ENCODE data around the gene PTPN14. TPM values are rescaled to one million over a fixed set of nuclear protein-coding genes. Genes with fewer than 3 reads are reported as not detected.

The PTPN14 gene
- total RNA-seq, 1 donor from 2014 or later: 46.2 TPM

DNA sequence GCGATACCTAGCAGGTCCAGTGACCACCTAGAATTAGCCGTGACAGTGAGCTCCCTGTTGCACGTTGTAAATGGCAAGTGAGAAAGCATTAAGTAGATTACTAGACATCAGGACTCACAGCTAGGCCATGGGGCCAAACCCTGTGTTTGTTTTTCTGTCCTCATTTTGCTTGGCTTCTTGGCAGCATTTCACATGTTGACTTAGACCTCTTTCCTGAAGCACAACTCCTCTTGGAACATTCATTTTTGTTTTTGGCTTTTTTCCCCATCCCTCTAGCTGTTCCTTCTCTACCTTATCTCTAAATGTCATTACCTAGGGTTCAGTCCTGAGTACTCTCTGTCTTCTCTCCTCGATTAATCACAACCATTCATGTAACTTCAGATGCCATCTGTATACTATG lies 16.9 kb upstream of the PTPN14 start:
- DNase-seq (ENCODE audit: low spot score): no peak

DNA sequence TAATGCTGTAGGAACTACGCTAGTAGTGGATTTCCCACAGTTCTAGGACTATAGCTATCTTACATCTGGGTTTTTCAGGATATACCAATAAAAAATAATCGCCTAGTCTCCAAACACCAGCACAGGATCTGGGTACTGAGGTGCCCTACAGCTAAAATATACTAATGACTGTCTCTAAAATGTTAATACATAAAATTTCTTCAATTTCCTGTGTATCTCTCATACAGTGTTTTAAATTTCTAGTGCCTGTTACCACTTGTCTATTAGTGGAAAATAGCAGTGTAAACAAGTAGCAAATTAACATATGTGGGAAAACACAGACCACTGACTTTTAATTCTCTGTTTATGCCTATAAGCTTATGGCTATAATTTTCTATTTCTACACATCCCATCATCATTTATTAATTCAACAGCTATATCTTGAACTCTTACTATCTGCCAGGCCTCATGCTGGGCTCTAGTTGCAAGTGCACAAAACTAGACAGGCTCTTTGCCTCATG lies 16.1 kb upstream of the PTPN14 start:
- DNase-seq (ENCODE audit: low spot score): no peak

DNA sequence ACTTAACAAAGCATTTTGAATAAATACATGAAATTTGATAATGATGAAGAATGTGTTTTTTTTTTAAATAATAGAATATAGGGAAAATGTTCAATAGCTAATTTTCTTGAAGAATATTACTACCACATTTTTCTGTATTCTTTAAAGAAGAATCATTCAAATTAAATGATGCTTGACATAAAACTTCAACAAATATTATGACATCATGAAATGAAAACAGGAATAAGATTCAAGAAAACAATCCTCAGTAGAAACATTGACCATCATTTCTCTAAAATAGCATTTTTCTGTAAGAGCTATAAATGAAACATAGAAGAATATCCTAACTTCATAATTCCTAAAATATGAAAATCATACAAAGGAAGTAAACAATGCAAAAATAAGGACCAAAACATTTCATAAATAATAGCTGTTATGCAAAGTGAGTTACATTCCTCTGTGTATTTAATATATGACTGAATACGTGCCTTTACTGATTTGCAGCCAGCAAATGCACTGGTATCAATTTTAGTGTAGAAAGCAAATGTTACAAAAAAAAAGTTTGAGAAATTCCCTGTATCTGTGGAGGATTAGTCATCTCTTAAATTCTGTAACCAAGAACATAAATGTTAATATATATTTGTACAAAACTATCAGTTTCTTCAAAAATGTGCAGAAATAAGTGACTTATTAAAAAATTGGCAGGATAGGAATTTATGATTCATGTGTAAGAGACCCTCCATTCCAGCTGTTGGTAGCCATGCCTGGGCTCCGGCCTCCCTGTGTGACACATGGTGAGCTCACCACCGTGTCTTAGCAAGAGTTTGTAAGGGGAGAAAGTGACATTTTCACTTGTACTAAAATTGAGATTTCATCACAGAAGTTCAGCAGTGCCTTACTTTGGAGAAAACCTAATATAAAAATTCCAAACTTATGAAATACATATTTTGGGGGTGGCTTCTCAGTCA lies 15.0 kb upstream of the PTPN14 start:
- no peak for DNase-seq (ENCODE audit: low spot score)

DNA sequence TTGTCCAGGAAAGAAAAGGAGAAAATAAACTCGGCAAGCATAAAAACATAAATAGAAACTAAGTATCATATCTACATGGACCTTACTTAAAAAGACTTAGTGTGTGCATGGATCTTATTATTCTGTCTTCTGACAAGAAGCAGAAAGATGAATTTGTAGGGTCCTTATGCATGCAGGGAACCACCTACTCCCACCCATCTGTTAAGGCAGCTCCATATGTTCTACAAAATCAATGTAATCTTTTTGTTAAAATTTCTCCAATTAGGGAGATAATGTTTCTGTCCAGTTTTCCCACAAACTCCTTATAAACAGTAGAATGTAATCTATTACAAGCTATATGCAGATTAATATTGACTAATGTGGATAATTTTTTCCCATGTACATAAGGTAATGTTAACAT lies 13.9 kb upstream of the PTPN14 start:
- no peak for DNase-seq (ENCODE audit: low spot score)

DNA sequence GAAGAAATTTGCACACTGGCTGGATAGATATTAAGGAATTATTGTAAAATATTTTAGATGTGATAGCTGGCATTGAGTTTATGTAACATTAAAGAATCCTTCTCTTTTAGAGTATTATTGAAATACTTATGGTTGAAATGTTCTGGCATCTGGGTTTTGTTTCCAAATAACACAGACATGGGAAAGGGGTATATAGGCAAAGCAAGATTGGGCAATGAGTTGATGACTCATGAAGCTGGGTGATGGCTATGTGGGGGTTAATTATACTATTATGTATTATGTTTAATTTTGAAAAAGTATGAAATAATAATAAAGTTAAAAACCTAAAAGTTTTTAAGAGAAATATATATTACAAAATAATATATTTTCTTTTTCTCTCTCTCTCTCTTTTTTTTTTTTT lies 12.5 kb upstream of the PTPN14 start:
- DNase-seq (ENCODE audit: low spot score): no peak

DNA sequence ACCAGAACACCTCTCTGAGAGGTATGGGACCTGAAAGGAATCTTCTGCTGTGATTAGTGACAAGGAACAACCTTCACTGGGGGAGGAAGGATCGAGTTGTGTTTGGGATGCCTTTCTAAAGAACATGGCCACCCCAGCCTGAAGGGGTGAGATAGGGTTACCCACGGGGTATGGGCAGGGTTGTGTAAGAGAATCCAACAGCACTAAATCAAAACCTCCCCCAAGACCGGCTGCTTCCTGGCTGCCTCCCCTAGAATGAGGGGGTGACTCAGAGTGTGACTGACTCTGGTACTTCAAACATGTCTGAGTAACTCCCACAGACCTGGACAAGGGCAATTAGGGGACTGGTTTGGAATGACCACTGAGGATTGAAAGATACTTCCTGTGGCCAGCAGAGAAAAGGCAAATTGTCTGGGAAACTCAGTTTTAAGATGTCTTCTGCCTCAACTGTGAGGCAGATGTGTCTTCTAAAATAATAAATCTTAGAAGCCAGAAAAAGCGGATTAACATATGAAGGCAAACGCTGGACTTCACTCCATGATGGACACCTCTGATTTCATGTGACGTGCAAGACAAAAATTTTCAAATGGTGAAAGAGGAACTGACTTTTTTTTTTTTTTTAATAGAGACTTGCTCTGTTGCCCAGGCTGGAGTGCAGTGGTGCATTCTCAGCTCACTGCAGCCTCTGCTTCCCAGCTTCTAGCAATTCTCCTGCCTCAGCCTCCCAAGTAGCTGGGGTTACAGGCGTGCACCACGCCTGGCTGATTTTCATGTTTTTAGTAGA lies 6.7 kb upstream of the PTPN14 start:
- DNase-seq (ENCODE audit: low spot score): no peak

DNA sequence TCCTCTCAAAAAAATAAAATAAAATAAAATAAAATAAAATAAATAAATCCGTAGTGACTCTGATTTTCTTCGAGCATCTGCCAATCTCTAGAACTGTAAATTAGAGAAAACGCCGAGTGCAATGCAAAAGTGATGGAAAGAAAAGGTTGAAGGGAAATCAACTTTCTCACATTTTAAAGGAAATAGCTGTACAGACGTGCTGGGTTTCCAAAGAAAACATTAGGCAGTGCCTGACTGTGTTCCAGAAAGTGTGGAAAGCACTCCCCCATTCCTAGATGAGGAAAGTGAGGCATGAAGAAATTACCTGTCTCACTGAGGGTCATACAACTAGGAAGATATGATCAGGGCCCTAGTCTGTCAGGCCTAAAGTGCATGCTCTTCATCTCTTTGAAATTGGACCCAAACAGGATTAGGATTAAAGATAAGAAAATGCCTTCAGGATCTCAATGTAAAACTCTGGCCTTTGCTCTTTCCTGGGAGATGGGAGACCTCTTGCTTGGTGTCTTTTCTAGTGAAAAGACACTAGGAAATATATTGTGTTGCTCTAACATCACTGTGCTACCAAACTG lies 1.8 kb upstream of the PTPN14 start:
- DNase-seq (ENCODE audit: low spot score): no peak

DNA sequence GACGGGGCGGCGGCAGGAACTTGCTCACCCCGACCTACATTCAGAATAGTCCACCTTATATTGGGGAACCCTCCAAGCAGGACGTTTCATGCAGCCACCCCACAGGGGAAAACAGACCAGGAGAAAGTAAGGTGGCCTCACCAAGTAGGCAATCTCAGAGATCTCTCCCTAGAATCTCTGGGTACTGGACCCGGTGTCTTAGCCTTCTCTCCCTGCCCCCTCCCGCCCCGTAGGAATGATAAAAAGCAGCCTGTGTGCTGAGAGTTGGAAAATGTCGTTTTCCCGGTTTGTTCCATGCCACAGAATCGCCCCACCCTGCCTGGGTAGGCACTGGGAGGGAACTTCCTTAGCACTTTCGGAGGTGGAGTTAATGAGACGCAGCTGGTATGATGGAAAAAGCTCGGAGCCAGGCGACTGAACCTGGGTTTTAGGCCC lies 789 bp upstream of the PTPN14 start:
- DNase-seq (ENCODE audit: low spot score): peak; percentile 70

DNA sequence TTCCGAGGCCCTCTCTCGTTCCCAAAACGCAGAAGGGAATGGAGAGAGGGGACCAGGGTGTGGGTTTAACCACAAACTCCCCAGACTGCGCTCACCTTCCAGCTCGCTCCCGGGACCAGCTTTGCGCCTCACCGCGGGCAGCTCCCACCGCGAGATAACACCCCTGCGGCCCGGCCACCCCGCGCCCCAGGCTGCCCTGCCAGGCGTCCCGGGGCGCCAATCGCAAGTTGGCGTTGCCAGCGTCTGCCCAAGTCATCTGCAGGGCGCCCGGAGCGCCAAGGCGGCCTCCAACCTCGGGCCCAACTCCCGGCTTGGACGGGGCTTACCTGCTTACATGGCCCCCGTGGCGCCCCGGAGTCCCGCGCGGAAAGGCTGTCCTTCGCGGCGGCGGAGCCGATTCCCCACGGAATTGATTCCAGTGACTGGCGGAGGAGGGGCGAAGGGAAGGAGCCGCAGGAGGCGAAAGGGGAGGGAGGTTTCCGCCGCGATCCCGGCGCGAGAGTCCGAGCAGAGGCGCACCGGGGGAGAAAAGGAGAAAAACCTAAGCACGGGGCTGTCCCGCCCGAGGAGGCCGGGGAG lies 456 bp downstream of the PTPN14 start:
- DNase-seq (ENCODE audit: low spot score): peak; percentile 25

DNA sequence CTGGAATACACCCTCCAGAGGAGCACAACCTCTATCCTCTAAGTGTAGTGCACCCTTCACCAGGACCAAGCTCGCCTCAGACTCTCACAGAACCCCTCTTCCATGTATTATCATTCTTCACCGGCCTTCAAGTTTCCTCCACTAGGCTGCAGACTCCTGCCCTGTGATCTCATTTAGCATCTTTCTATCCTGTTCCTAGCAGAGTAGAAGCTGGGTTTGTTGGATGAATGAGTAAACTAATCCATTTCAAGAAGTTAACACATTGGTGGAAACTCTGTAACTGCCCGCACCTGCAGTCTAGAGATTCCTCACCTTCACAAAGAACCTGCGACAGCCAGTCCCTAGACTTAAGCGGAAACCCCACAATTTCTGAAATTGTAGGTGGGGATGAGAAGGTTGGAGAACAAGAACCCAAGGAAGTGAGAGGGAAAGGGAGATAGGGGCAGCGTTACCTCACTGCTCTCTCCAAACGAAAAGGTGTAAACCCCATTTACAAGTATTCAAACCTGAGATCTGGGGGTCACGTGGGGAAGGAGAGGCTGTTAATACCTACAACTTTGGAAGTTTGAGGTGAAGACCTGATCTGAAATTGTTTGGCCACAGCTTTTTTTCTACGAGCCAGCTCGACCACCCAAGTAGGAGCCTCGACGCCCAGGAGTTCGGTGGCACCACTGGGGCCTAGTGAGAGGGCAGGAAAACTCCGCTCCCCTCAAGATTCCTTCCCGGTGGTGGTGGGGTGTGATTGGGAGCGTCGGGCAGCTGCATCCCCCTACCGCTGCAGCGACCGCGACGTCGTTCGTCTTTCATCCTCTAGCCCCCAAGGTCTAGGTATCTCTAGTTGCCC lies 1.2 kb downstream of the PTPN14 start:
- DNase-seq (ENCODE audit: low spot score): no peak

DNA sequence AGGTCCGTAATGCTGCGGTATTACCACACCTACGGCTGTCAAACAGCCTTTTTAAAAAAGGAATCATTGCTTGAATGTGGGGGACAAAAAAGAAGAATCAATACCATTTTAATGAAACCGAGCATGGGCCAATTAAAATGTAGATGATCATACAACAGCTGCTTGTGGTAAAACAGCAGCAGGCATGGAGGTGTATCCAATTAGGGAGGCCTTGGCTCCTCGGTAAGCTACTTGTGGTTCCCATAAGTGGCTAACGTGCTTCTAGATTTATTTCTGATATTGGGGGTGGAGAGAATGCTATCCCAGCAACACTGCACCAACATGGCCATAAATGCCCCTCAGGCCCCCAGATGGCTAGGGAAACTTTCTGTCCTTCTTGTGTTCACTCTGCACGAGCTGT lies 1.8 kb downstream of the PTPN14 start:
- no peak for DNase-seq (ENCODE audit: low spot score)

DNA sequence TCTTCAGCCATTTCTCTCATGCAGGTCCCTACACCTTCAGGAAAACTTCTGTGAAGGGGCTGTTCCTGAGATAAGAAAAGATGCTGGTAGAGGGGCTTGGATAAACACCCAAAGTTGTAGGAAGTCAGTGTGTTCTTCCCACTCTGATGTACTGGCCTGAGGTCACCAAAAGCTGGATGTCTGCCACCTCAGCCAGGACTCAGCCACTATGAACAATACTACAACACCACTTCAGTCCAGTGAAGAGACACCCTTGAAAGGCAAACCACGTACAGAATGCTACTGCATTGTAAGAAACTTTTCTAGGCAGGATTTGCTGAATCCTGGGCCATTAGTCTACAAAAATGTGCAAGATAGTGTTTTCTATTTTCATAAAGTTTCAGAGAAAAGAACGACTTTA lies 2.4 kb downstream of the PTPN14 start:
- DNase-seq (ENCODE audit: low spot score): peak; percentile 54

DNA sequence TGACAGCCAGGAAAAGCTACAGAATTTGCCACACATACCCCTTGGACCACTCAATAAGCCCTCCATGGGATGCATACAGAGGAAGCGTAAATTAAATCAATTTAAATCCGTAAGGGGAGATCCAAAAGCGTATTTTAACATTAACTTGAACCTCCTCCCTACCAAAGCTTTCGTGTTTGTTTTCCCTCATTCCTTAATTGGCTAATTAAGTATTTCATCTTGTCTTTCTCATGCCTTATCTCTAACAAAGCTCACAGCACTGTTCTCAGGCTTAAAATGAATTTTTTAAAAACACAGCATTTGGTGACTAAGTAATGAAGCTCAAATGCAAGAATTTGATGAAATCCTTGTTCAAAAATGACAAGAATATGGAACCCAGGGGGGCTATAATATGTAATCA lies 3.1 kb downstream of the PTPN14 start:
- no peak for DNase-seq (ENCODE audit: low spot score)

DNA sequence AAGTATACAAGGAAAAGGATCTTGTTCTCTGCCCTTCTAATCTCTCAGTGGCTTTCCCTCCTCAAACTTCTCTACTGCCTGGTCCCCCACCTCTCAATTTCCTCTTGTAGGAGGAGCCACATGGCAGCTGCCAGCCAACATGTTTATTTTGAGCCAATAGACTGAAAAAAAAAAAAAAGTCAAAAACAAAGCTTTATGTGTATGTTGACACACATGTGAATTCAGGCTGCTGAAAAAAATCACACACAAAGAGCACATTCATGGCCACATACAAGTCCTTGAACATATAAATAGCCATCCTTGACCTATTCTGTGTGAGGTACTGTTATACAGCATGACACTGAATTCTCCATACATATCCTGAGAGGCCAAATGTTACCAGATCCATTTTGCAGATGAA lies 3.7 kb downstream of the PTPN14 start:
- no peak for DNase-seq (ENCODE audit: low spot score)

DNA sequence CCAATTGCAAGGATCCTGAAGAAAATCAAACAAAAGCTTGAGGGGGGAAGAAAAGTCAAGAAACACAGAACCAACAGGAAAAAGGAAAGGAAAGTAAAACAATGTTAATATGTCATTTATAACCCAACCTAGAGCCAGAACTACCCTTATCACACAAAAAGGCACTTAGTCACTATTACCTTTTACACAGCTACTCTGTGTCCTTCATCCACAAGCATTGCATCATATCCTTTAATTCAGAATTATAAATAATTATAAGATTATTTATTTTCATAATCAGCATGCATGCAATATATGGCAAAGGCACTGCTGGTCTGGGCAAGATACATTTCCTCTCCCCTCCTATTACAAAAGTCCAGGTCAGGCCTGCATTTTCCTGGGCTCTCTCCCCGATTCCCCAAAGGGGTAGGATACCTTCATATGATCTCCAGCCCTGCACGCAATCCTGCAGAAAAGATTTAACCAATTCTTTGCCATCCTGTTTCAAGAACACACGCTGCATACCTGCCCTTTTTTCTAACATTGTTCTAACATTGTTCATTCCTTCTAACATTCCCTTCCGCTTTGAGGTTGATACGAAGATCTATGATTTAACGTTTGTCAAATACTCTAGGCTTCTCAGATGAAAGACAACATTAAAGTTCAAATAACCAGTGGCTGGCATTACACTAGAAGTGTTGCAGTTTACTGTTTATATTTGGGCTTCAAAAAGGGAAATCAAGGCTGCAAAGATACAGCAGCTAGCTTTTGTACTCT lies 4.3 kb downstream of the PTPN14 start:
- DNase-seq (ENCODE audit: low spot score): no peak

DNA sequence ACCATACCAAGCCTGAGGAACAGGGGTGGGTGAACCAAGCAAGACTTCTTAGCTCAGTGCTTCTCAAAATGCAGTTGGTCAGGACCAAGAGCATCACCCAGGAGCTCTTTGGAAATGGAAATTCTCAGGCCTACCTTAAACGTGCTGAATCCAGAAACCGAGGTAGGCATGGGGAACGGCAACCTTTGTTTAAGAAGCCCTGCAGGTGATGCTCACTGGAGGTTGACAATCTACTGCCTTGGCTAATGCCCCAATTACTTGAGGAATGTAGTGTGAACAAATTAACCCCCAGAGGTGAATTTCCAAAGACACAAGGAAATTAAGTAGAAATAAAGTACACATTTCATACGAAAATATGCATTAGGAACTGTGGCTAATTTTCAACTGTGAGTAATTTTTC lies 5.3 kb downstream of the PTPN14 start:
- DNase-seq (ENCODE audit: low spot score): no peak

DNA sequence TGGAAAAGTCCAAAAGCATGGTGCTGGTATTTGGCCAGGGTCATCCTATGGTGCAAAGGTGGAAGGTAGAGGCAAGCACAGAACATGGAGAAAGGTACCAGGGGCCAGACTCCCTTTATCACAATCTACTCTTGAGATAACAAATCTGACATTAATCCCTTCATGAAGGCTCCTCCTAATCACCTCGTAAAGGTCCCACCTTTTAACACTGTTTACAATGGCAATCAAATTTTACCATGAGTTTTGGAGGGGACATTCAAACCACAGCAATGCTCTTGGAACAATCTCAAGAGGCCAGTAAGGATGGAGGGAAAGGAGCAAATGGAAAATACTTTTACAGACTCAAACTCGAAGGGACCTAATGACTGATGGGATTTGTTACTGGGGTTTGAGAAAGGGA lies 6.1 kb downstream of the PTPN14 start:
- DNase-seq (ENCODE audit: low spot score): no peak

DNA sequence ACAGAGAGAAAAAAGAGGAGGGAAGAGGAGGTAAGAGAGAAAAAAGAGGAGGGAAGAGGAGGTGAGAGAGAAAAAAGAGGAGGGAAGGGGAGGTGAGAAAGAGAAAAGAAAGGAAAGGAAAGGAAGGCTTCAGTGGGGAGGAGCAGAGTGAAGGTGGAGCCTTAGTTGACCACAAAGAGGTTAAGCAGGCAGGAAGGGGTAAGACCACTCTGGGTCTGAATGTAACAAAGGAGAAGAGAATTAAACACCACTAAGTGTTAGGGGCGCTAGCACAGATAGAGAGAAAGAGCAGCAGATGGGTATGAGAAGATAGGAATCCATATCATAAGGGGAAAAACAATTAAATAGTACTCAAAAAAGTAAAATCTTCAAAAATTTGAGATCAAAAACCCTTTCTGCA lies 6.6 kb downstream of the PTPN14 start:
- no peak for DNase-seq (ENCODE audit: low spot score)

DNA sequence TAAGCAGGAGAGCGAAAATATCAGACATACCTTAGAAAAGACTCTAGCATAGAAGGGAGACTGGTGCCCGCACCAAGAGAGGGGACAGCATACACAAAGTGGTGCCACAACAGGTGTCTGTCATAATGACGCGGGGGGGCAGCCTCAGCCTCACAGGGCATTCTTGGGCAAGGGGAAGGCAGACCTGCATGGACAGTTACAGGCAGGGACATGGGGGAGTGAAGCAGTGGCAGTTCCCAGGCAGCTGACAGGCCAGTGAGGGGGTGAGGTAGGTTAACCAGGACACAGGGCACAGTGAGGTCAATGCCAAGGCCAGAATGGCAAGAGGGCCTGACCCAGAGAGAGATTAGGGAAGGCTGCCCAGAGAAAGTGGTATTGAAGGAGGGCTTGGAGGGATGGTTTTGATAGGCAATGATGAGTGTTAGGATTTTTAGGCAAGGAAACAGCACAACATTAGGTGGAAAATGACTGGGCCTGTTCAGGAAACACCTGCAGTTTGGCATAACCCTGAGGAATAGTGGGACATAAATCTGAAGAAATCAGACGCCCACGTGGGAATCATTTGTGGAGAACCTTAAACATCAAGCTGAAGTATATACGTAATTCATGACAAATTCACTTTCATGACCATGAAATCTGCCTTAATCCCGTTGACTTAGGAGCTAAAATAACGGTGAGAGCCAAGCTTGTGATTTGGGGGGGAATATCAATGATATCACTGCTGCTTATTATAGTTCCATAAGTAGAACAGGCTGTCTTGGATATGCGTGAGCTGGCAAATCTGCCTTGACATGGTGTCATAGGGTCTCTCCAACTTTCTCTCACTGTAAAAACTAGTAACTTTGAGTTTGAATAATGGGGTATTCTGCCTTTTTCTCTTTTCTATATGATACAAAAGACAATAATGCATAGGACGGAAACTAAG lies 8.9 kb downstream of the PTPN14 start:
- no peak for DNase-seq (ENCODE audit: low spot score)

All from mucosa of gallbladder (tissue), 1 donor.